Esophagus squamous epithelium (tissue), 5 donors: Measurements from ENCODE around the gene FAM171A1. TPM values are rescaled to one million over a fixed set of nuclear protein-coding genes. Genes with fewer than 3 reads are reported as not detected.
"Not testable (repeated sequence)": the region's sequence is repeated elsewhere in the genome, so short reads cannot be mapped to it uniquely, and the experiment has no call there.

Experiments used
- DNase-seq: peaks from one replicate; lab custom pipeline; 2025; lab: John Stamatoyannopoulos, UW
- H3K27ac ChIP-seq, 4 donors: fragments of 200-600 bp; sonication (generic); one replicate each; pipeline ENCODE4 v1.5.1; 2016 to 2019; ENCODE audit warnings: mild to moderate bottlenecking in 1 of 4
- H3K27me3 ChIP-seq, 4 donors: fragments of 200-600 bp; sonication (generic); 1 replicate in 3 of 4; 2 replicates in 1 of 4; pipeline versions ENCODE4 v1.5.1 to v1.6.0; 2017 to 2021; ENCODE audit warnings: antibody characterized with exemption in 1 of 4
- H3K36me3 ChIP-seq, 3 donors: fragments of 200-600 bp; sonication (generic); one replicate each; pipeline ENCODE4 v1.5.1; 2016 to 2019
- H3K4me1 ChIP-seq, 3 donors: fragments of 200-600 bp; sonication (generic); one replicate each; pipeline ENCODE4 v1.5.1; 2017 to 2019
- H3K4me3 ChIP-seq, 4 donors: fragments of 200-600 bp; sonication (generic); 1 replicate in 3 of 4; 2 replicates in 1 of 4; pipeline ENCODE4 v1.5.1; 2016 to 2019; ENCODE audit warnings: mild to moderate bottlenecking in 2 of 4, moderate library complexity in 1 of 4
- H3K9me3 ChIP-seq, 3 donors: fragments of 200-600 bp; sonication (generic); one replicate each; pipeline ENCODE4 v1.5.1; 2016 to 2019
- CTCF ChIP-seq, 6 experiments: fragments of 450-650 bp in 4 of 6; fragments of 200-600 bp in 2 of 6; sonication (generic) in 2 of 6; IDR thresholded peaks; one replicate each; pipeline ENCODE4 v1.5.1; 2016 to 2019; ENCODE audit warnings: antibody characterized with exemption in 6 of 6, mild to moderate bottlenecking in 4 of 6, moderate library complexity in 4 of 6
- POLR2A ChIP-seq, 4 donors: fragments of 450-650 bp; IDR thresholded peaks; one replicate each; pipeline ENCODE4 v1.6.1; 2017; ENCODE audit warnings: antibody characterized with exemption in 4 of 4, mild to moderate bottlenecking in 4 of 4, moderate library complexity in 3 of 4
- WGBS, 2 donors: methylation state at CpG; one replicate each; pipeline ENCODE4 v1.1.5; 2018; 5-methylcytosine and 5-hydroxymethylcytosine counted together
- intact Hi-C: fragments of 100-400 bp; cut with DNase I; formaldehyde crosslinking; loops from one replicate; pipeline ENCODE4 v1.15.0; 2022
- total RNA-seq, 4 donors: library from RNA; depleted of rRNA; stranded (reverse); fragments of >200 nt; gene quantifications; one replicate each; pipeline ENCODE4 v1.1.0, GENCODE V29; 2016
- donor health status: DM: yes; HTN: yes; CAD: no.

Gene FAM171A1
- total RNA-seq, 4 donors from 2014 or later = 3.8 to 10.9 (median 5.3) TPM

DNA sequence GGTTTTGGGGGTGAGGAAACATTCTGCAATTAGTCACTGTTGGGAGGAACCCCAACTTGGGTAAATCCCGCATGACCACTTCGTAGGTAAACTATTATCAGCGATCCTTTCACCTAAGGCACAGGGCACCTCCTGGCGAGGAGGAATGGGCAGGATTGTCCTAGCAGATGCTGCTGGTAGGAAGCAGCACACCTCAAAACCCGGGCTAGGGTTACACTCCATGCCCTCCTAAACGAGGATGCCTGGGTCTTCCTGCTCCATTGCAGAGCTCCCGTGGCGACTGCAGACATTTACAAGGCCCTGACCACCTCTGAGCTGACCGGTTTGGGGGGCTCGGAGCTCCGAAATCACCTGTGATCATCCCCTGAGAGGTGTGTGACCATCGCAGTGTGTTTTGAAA lies 92.3 kb downstream of the FAM171A1 start:
- H3K36me3 ChIP-seq = peaks cover 0 to 44% (median 0%) of the 10 kb centered on the region in 3 donors
- no peak for DNase-seq
- H3K27ac ChIP-seq = no peak overlapping the region
- no peaks in the 10 kb centered on the region for H3K9me3 ChIP-seq
- WGBS, 2 donors = 92 to 94% methylated on average over 9 to 12 of the region's 12 CpGs
- H3K27me3 ChIP-seq = no peaks in the 10 kb centered on the region
- no peak overlapping the region for H3K4me3 ChIP-seq
- TF ChIP-seq POLR2A (IDR thresholded peaks at IDR 0.05) = no peak
- no peak for TF ChIP-seq CTCF (IDR thresholded peaks at IDR 0.05)
- H3K4me1 ChIP-seq = no peaks in the 10 kb centered on the region
- intact Hi-C loops = no loop called here

DNA sequence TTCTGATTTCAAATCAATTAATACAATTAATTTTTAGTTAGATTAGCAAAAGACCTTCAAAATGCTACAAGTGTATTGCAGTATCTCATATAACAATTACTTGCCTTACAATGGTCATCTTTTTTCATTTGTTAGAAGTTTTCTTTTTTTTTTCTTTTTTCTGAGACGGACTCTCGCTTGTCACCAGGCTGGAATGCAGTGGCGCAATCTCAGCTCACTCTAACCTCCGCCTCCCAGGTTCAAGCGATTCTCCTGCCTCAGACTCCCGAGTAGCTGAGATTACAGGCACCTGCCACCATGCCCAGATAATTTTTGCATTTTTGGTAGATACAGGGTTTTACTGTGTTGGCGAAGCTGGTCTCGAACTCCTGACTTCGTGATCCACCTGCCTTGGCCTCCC lies 95.0 kb downstream of the FAM171A1 start:
- H3K4me1 ChIP-seq, H3K27ac ChIP-seq, DNase-seq, H3K9me3 ChIP-seq, H3K27me3 ChIP-seq, intact Hi-C loops, H3K4me3 ChIP-seq: not testable (repeated sequence)
- peaks cover 0 to 24% (median 0%) of the 10 kb centered on the region in 3 donors for H3K36me3 ChIP-seq
- 90 to 97% methylated on average over 9 of the region's 9 CpGs for WGBS, 2 donors

GRCh38 chr10:15269838-15270237 lies 101.3 kb downstream of the FAM171A1 start:
- H3K27me3 ChIP-seq, DNase-seq, H3K27ac ChIP-seq, H3K9me3 ChIP-seq, H3K4me3 ChIP-seq, H3K36me3 ChIP-seq, H3K4me1 ChIP-seq, intact Hi-C loops: not testable (repeated sequence)
- 93 to 97% methylated on average over 3 to 10 of the region's 12 CpGs for WGBS, 2 donors

- 72 to 98% methylated on average over 8 to 10 of the region's 10 CpGs for WGBS, 2 donors
- Histone ChIP-seq H3K36me3 (peaks cover 0 to 6% (median 0%) of the 10 kb centered on the region in 3 donors), H3K4me1 (no peaks in the 10 kb centered on the region), H3K27me3 (no peaks in the 10 kb centered on the region), H3K4me3 (no peak overlapping the region), H3K9me3 (peaks cover 0 to 8% (median 0%) of the 10 kb centered on the region in 3 donors), H3K27ac (no peak overlapping the region)
- no peak for DNase-seq
- intact Hi-C loops = no loop called here
- TF ChIP-seq CTCF (IDR thresholded peaks at IDR 0.05) = no peak
- no peak for TF ChIP-seq POLR2A (IDR thresholded peaks at IDR 0.05)
Observed at GRCh38 chr10:15267496-15267895, 103.6 kb downstream of the FAM171A1 start.

- 80% methylated on average over 1 of the region's 5 CpGs; no CpG with 5 or more reads in 1 of the 2 donors for WGBS, 2 donors
- Histone ChIP-seq H3K27me3 (no peaks in the 10 kb centered on the region), H3K4me3 (no peak overlapping the region), H3K4me1 (no peaks in the 10 kb centered on the region), H3K9me3 (peaks cover 0 to 8% (median 0%) of the 10 kb centered on the region in 3 donors), H3K36me3 (peaks cover 0 to 6% (median 0%) of the 10 kb centered on the region in 3 donors), H3K27ac (no peak overlapping the region)
- TF ChIP-seq POLR2A (IDR thresholded peaks at IDR 0.05) (no peak), CTCF (IDR thresholded peaks at IDR 0.05) (no peak)
- intact Hi-C loops = no loop called here
- DNase-seq = no peak
Observed at GRCh38 chr10:15266117-15266516, 105.0 kb downstream of the FAM171A1 start.

- Histone ChIP-seq H3K9me3 (peaks cover 0 to 8% (median 0%) of the 10 kb centered on the region in 3 donors), H3K27me3 (no peaks in the 10 kb centered on the region), H3K36me3 (peaks cover 0 to 6% (median 0%) of the 10 kb centered on the region in 3 donors), H3K27ac (no peak overlapping the region), H3K4me3 (no peak overlapping the region), H3K4me1 (no peaks in the 10 kb centered on the region)
- DNase-seq = no peak
- TF ChIP-seq POLR2A (IDR thresholded peaks at IDR 0.05) (no peak), CTCF (IDR thresholded peaks at IDR 0.05) (no peak)
- 67 to 79% methylated on average over 2 of the region's 2 CpGs for WGBS, 2 donors
- intact Hi-C loops = no loop called here
Observed at GRCh38 chr10:15265558-15265957, 105.5 kb downstream of the FAM171A1 start.
